A549 (cell line): Measurements from ENCODE around the gene KCNA10. TPM values are rescaled to one million over a fixed set of nuclear protein-coding genes. Genes with fewer than 3 reads are reported as not detected.
A peak's percentile ranks its signal among the peaks of the same experiment; 100 is the strongest.

Source experiments
- ATAC-seq, 2 experiments: fragments of 200-7000 bp in 1 of 2; fragments of >200 bp in 1 of 2; cut with Nextera tagmentation in 1 of 2; cut with Tn5 transposase in 1 of 2; 3 replicates each; pipeline versions ENCODE4 v1.8.0 to v1.9.1; 2018 to 2020; ENCODE audit warnings: mild to moderate bottlenecking in 1 of 2, moderate library complexity in 1 of 2
- CTCF ChIA-PET: fragments of 300-600 bp; sonication (Branson Sonifier 250); formaldehyde crosslinking; extraction: SDS; loops from one replicate; lab custom pipeline; 2021; ENCODE audit warnings: antibody characterized with exemption, inconsistent platforms; lab: Yijun Ruan, JAX
- POLR2A ChIA-PET: fragments of 350-600 bp; formaldehyde crosslinking; extraction: SDS; loops from one replicate; lab custom pipeline; 2021; ENCODE audit warnings: antibody characterized with exemption, inconsistent platforms; lab: Yijun Ruan, JAX
- DNase-seq, 2 experiments: peaks; one replicate each; pipeline versions ENCODE4 v3.0.0 to v3.0.0-alpha.2; 2011 to 2016; ENCODE audit warnings: low read depth in 1 of 2, low spot score in 1 of 2
- FAIRE-seq: peaks from 2 replicates; lab custom pipeline; 2011; peaks lifted over from hg19 to GRCh38; lab: Jason Lieb, UNC
- H3K27ac ChIP-seq, 2 experiments: fragments of >200 bp; sonication (Bioruptor Twin); formaldehyde crosslinking; 3 replicates each; pipeline ENCODE4 v1.5.1; 2016 to 2017
- H3K4me1 ChIP-seq: fragments of >200 bp; sonication (Bioruptor Twin); formaldehyde crosslinking; 3 replicates; pipeline ENCODE4 v1.6.1; 2016
- H3K4me2 ChIP-seq: fragments of >200 bp; sonication (Bioruptor Twin); formaldehyde crosslinking; 3 replicates; pipeline ENCODE4 v1.6.1; 2016
- H3K4me3 ChIP-seq: fragments of >200 bp; sonication (Bioruptor Twin); formaldehyde crosslinking; 3 replicates; pipeline ENCODE4 v1.5.1; 2016
- H3K9me3 ChIP-seq: fragments of >200 bp; sonication (Bioruptor Twin); formaldehyde crosslinking; 3 replicates; pipeline ENCODE4 v1.6.1; 2016
- BHLHE40 ChIP-seq: IDR thresholded peaks from 2 replicates; pipeline ENCODE4 v1.6.1; 2012; ENCODE audit warnings: low read depth, low read length, inconsistent platforms
- CBX8 ChIP-seq: fragments of 200-600 bp; sonication (generic); IDR thresholded peaks from 2 replicates; pipeline ENCODE4 v1.6.1; 2016
- CHD4 ChIP-seq: fragments of 200-600 bp; sonication (generic); IDR thresholded peaks from 2 replicates; pipeline ENCODE4 v1.6.1; 2016; ENCODE audit warnings: antibody characterized with exemption, mild to moderate bottlenecking, borderline replicate concordance
- CTCF ChIP-seq: fragments of >200 bp; sonication (Bioruptor Twin); formaldehyde crosslinking; IDR thresholded peaks from 3 replicates; pipeline ENCODE4 v1.5.1; 2016
- EHMT2 ChIP-seq: fragments of 200-600 bp; sonication (generic); IDR thresholded peaks from 2 replicates; pipeline ENCODE4 v1.6.1; 2016; ENCODE audit warnings: antibody characterized with exemption, low read depth, mild to moderate bottlenecking, moderate library complexity
- FOXS1 ChIP-seq: fragments of 250-450 bp; sonication (Bioruptor Pico); IDR thresholded peaks from 2 replicates; pipeline ENCODE4 v1.5.0; 2020; ENCODE audit warnings: mild to moderate bottlenecking, moderate library complexity
- HDAC2 ChIP-seq: fragments of 200-600 bp; sonication (generic); IDR thresholded peaks from 2 replicates; pipeline ENCODE4 v1.6.1; 2016
- HEYL ChIP-seq: fragments of 250-450 bp; sonication (Bioruptor Pico); IDR thresholded peaks from 2 replicates; pipeline ENCODE4 v1.8.0; 2021; ENCODE audit warnings: mild to moderate bottlenecking, moderate library complexity
- HMGXB4 ChIP-seq: fragments of 250-450 bp; sonication (Bioruptor Pico); IDR thresholded peaks from 2 replicates; pipeline ENCODE4 v1.5.0; 2021; ENCODE audit warnings: mild to moderate bottlenecking, moderate library complexity, borderline replicate concordance
- HOXA7 ChIP-seq: fragments of 250-450 bp; sonication (Bioruptor Pico); IDR thresholded peaks from 2 replicates; pipeline ENCODE4 v1.5.0; 2020; ENCODE audit warnings: mild to moderate bottlenecking, moderate library complexity
- HOXB13 ChIP-seq: fragments of 250-450 bp; sonication (Bioruptor Pico); IDR thresholded peaks from 2 replicates; pipeline ENCODE4 v1.5.0; 2020; ENCODE audit warnings: low read depth, mild to moderate bottlenecking, moderate library complexity
- JUNB ChIP-seq: fragments of >200 bp; sonication (Bioruptor Twin); formaldehyde crosslinking; IDR thresholded peaks from 2 replicates; pipeline ENCODE4 v1.6.1; 2016
- KDM5A ChIP-seq: fragments of 200-600 bp; sonication (generic); IDR thresholded peaks from 2 replicates; pipeline ENCODE4 v1.6.1; 2016; ENCODE audit warnings: antibody characterized with exemption, mild to moderate bottlenecking
- MYC ChIP-seq: IDR thresholded peaks from 2 replicates; pipeline ENCODE4 v1.6.1; 2012; ENCODE audit warnings: mild to moderate bottlenecking, inconsistent platforms, low read length, improper control_type of control experiment, borderline replicate concordance
- NFE2L2 ChIP-seq: fragments of 150-350 bp; conservative IDR thresholded peaks from 2 replicates; pipeline ENCODE4 v1.6.1; 2014; ENCODE audit warnings: low read length
- NPAS2 ChIP-seq: fragments of 250-450 bp; sonication (Bioruptor Pico); IDR thresholded peaks from 2 replicates; pipeline ENCODE4 v1.8.0; 2022; ENCODE audit warnings: mild to moderate bottlenecking, moderate library complexity, borderline replicate concordance
- NR3C1 ChIP-seq: fragments of >200 bp; sonication (Bioruptor Twin); formaldehyde crosslinking; IDR thresholded peaks from 3 replicates; pipeline ENCODE4 v1.6.1; 2017
- POLR2AphosphoS2 ChIP-seq: conservative IDR thresholded peaks from 2 replicates; pipeline ENCODE4 v1.6.1; 2012; ENCODE audit warnings: low read length, improper control_type of control experiment, inconsistent platforms
- RAD21 ChIP-seq, 2 experiments: fragments of >200 bp in 1 of 2; sonication (Bioruptor Twin) in 1 of 2; formaldehyde crosslinking in 1 of 2; IDR thresholded peaks in 1 of 2; conservative IDR thresholded peaks in 1 of 2; 2 replicates in 1 of 2; 3 replicates in 1 of 2; pipeline ENCODE4 v1.6.1; 2012 to 2018; ENCODE audit warnings: inconsistent platforms in 1 of 2
- RCOR1 ChIP-seq: fragments of 150-350 bp; IDR thresholded peaks from 2 replicates; pipeline ENCODE4 v1.6.1; 2014; ENCODE audit warnings: antibody characterized with exemption, low read length, low read depth
- REST ChIP-seq: fragments of 200-600 bp; sonication (generic); IDR thresholded peaks from 2 replicates; pipeline ENCODE4 v1.6.1; 2016; ENCODE audit warnings: antibody characterized with exemption, mild to moderate bottlenecking, moderate library complexity
- RNF2 ChIP-seq: fragments of 200-600 bp; sonication (generic); IDR thresholded peaks from 2 replicates; pipeline ENCODE4 v1.6.1; 2016; ENCODE audit warnings: low read depth, mild to moderate bottlenecking, antibody characterized with exemption, moderate library complexity, borderline replicate concordance
- SMC3 ChIP-seq: fragments of >200 bp; sonication (Bioruptor Twin); formaldehyde crosslinking; IDR thresholded peaks from 3 replicates; pipeline ENCODE4 v1.6.1; 2018; ENCODE audit warnings: inconsistent platforms
- ZC3H11A ChIP-seq: fragments of 450-650 bp; IDR thresholded peaks from 2 replicates; pipeline ENCODE4 v1.6.1; 2014; ENCODE audit warnings: antibody characterized with exemption, mild to moderate bottlenecking
- ZNF302 ChIP-seq: fragments of 250-450 bp; sonication (Bioruptor Pico); IDR thresholded peaks from 2 replicates; pipeline ENCODE4 v1.9.0; 2021; ENCODE audit warnings: inconsistent platforms, mild to moderate bottlenecking, moderate library complexity
- WGBS: methylation state at CpG from one replicate; pipeline ENCODE4 v1.1.6; 2017; ENCODE audit errors: missing lambda C conversion rate; 5-methylcytosine and 5-hydroxymethylcytosine counted together
- polyA plus RNA-seq, 4 experiments: library from polyadenylated mRNA; depleted of rRNA in 3 of 4; stranded (reverse); fragments of >200 nt; fragmentation: RNase III in 1 of 4; extraction: RNeasy Plus Mini Kit Qiagen cat#74134 plus additional on column Dnase treatment in 1 of 4; gene quantifications; 2 replicates in 3 of 4; 3 replicates in 1 of 4; pipeline ENCODE4 v1.2.3, GENCODE V29; 2011 to 2017
- TF ChIP-seq, protein P1 (sequence below): fragments of >200 bp; sonication (Bioruptor Twin); formaldehyde crosslinking; IDR thresholded peaks from 2 replicates; pipeline ENCODE4 v1.6.1; 2016

KCNA10 gene
- polyA plus RNA-seq, 2 of the 4 experiments (the other 2 are of a cell fraction): not detected

GRCh38 chr1:110555807-110556470 is 37.0 kb upstream of the KCNA10 start (continued):
- no peak for TF ChIP-seq RCOR1
- no peak for TF ChIP-seq KDM5A

GRCh38 chr1:110554871-110555801 is 36.2 kb upstream of the KCNA10 start:
- Histone ChIP-seq H3K4me3 (peak overlapping the region; percentile 40), H3K27ac (peak overlapping the region in 1 of 2 experiments; percentile 63; a peak in 3 of 6 replicates), H3K4me1 (no peaks in the 10 kb centered on the region)
- peak; percentile 7 to 23 for DNase-seq
- POLR2A ChIA-PET: no interaction called here
- ATAC-seq: peak; percentile 83 to 94
- CTCF ChIA-PET: interaction anchor here (0.8 to 5.5 kb wide), 17 partner anchors 9 to 205 kb away, joined by 3 to 20 read pairs (median 4); partner anchors contain the start of gene KCNA2
- TF ChIP-seq HOXA7 (CRISPR knock-in tag) (no peak), SMC3 (peak; percentile 41), NFE2L2 (no peak), HOXB13 (no peak), ZC3H11A (no peak), RNF2 (no peak), RAD21 (conservative IDR thresholded peaks at IDR 0.05 in 1 of 2, IDR thresholded peaks at IDR 0.05 in 1 of 2) (peak in 1 of 2 experiments; percentile 11; a peak in 2 of 5 replicates), CTCF (peak; percentile 44)
- TF ChIP-seq, protein P1, sequence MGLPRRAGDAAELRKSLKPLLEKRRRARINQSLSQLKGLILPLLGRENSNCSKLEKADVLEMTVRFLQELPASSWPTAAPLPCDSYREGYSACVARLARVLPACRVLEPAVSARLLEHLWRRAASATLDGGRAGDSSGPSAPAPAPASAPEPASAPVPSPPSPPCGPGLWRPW: no peak
- TF ChIP-seq, all 56 proteins: peak for 3
- FAIRE-seq: no peak
- Histone ChIP-seq H3K4me2 (peak overlapping the region; percentile 75), H3K9me3 (no peaks in the 10 kb centered on the region)
- WGBS: 25% methylated on average over 13 of the region's 53 CpGs

DNA sequence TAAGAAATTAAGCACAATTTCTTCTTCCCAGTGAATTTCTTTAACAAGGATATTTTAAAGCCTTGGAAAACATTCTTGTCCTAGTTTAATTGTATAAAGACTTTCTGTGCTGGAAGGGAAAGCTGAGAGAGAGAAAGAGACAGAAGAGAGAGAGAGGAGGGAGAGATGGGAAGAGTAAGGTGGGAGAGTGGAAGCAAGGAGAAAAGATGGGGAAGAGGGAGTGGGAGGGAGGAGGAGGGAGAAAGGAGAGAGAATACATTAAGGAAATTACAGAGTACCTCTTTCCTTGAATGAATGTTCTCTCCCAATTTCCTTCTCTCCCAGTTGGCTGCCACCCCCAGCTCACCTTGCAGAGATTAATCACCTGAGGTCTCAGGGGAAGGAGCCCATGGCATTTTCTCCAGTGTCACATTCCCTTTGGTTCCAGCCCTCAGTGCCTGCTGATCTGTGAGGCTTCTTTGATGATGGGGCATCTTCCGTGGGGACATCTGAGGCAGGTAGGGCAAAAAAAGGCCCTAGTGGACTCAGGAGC is 32.4 kb upstream of the KCNA10 start:
- ChIA-PET POLR2A (no interaction called here), CTCF (interaction anchor here (1.2 to 1.6 kb wide), 2 partner anchors 17 to 28 kb away, joined by 3 to 6 read pairs; no protein-coding TSS in a partner anchor)
- H3K9me3 ChIP-seq: no peaks in the 10 kb centered on the region
- FAIRE-seq (no peak), DNase-seq (no peak), ATAC-seq (no peak)
- no peaks in the 10 kb centered on the region for H3K4me1 ChIP-seq
- no peak overlapping the region for H3K27ac ChIP-seq
- H3K4me2 ChIP-seq: no peak overlapping the region
- H3K4me3 ChIP-seq: no peak overlapping the region
- WGBS: 8% methylated on average over 1 of the region's 1 CpG
- TF ChIP-seq BHLHE40 (no peak), HEYL (CRISPR knock-in tag) (no peak), MYC (no peak), SMC3 (no peak), JUNB (no peak), EHMT2 (no peak), NPAS2 (CRISPR knock-in tag) (no peak), NR3C1 (no peak), POLR2AphosphoS2 (no peak), REST (no peak), FOXS1 (CRISPR knock-in tag) (no peak), KDM5A (no peak), HMGXB4 (no peak), CHD4 (no peak), HDAC2 (no peak), CBX8 (no peak), HOXA7 (CRISPR knock-in tag) (no peak), ZNF302 (CRISPR knock-in tag) (no peak)
